SK-N-DZ (cell line): ENCODE data around the gene KIAA0930.

ENCODE experiments used
- DNase-seq: peaks from one replicate; pipeline ENCODE4 v3.0.0-alpha.2; 2015; ENCODE audit warnings: low spot score

Gene KIAA0930

DNA sequence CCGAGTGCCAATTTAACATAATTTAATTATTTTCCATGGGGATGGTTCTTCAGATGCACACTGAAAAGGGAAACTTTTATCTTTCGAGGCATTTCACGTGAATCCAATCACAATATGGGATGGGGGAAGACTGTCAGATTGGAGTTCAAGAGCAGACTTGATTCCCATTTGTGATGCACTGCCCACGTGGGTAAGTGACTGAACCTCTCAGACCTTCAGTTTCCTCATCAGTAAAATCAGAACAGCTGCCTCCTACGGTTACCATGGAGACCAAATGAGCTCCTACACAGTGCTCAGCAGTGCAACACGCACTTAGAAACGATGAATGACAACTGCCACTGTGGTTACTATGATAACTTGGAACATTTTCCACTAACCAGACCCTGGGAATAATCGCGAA is 21.7 kb downstream of the KIAA0930 start:
- peak; percentile 93 for DNase-seq

DNA sequence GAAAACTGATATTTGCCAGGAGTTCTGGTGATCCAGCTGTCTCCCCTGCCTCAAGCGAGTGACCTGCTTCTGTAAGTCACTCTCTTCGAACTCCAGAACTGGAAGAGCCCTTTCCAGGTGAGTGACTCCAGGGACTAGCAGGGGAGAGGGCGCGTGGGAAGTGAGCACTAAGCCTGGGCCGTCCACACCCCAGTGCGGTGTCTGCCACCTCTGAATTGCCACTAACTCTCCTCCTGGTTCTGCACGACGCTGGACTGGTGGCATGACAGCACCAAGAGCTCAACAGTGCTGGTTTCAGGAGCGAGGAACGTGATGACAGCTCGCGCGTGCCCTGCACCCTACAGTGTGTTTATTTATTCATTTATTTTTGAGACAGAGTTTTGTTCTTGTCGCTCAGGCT is 22.9 kb downstream of the KIAA0930 start:
- no peak for DNase-seq

DNA sequence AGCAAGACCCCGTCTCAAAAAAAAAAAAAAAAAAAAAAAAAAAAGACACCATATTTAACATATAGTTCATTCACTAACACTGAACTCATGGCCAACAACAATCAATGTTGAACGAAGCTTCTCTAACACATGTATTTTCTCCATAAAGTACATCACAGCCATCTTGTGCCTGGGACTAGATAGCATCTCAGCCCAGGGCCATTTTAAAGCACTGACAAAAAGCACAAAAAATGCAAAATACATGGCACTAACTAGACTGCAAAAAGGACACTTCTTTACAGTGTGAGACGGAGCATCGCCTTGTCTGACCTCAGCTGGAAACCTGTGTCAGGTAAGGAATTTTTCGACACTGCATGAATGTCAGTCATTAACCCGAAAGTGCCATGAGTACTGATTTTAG is 23.3 kb downstream of the KIAA0930 start:
- no peak for DNase-seq

DNA sequence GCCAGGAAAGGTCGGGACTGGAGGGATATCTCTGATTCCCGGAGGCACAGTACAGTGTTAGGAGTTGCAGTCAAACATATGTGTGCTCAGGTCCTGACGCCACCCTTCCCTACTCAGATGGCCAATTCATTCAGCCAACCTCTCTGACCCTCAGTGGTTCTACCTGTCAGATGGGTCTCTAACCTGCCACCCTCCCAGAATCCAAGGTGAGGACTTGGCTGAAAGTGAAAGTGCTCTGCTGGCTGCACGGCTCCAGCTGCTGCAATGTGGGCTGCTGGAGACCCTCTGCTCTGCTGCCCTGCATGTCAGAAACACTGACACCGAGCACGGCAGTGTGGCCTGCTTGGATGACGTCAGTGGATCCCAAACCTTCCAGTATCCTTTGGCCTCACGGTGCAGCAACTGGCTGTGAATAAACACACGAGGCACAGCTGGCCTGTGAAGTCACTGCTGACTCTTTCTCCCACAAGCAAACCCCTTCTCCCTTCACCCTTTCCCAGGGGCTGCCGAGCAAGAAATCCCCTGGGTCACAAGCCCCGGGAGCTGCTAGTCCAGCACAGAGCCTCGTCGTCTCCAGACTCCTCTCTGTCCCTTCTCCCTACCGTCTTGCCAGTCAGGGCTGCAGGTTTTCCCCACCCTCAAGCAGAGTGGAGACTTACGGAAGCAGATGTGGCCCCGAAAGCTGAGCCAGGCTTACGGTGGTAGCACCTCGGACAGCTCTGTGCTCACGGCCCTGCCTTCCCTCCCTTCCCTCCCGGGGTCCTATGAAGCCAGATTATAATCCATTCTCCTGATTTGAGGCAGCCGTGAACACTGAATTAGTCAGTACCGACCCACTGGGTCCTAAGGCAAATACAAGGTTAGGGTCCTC is 24.3 kb downstream of the KIAA0930 start:
- peak; percentile 67 for DNase-seq

DNA sequence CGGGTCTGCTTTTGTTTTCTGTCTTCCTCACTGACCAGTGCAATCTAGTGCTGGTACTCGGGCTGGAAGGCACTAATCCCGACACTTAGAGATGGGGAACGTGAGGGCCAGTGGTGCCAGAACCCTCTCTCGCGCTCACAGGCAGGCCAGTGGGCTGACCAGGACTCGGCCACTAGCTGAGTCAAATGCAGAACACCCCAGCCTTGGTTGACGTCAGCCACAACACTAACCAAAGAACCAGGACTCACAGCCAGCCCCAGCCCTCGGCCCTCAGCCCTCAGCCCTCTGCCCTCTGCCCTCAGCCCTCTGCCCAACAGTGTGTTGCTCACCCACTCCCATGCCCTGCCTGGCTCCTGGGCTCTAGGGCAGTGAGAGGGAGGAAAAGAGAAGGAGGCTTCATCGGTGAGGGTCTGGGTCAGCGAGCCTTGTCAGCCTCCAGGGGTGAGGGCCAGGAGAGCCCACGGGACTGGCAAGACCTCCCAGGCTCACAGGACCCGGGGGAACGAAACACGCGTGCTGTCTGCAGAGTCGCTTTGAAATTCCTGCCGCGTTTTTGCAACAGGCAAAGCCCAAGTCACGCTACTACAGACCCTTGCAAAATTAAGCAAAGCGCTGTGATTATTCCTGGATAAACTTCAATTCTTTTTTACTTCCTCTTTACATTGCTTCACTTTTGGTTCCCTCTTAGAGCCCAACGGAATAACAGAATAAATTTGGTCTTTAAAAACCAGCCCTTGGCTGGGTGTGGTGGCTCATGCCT is 27.5 kb downstream of the KIAA0930 start:
- DNase-seq: no peak

DNA sequence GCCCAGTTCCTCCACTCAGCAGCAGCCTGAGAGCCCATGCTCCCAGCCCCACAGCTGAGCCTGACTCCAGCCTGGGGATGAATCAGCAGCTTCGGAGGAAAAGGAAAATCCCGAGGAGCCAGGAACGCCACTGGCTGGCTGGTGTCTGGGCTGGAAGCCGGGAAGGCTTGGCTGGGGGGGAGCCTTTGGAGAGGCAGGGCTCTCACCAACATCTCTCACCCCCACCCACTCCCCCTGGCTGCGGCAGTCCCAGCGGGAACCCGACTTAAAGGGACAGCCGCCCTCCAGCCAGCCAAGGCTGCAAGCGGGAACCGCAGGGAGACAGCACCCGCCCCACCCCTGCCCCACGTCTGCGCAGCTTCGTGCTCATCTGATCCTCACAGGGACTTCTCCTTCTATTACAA is 28.4 kb downstream of the KIAA0930 start:
- peak; percentile 61 for DNase-seq

DNA sequence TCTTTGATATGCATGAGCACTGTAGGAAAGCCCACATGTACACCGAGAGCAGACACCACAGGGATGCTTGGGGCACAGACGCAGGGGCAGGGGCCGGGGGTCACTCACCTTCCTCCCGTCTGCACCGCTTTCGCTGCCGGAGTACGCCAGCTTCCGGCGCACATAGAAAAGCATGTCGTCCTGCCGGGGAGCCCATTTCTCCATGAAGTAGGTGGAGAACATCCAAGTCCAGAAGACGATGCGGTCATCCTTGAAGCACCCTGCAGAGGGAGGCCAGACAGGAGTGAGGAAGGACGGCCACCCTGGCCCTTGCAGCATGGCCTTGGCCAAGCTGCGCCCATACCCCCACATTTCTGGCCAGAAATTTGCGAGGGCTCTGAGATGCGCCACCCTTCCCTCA is 28.8 kb downstream of the KIAA0930 start:
- no peak for DNase-seq

DNA sequence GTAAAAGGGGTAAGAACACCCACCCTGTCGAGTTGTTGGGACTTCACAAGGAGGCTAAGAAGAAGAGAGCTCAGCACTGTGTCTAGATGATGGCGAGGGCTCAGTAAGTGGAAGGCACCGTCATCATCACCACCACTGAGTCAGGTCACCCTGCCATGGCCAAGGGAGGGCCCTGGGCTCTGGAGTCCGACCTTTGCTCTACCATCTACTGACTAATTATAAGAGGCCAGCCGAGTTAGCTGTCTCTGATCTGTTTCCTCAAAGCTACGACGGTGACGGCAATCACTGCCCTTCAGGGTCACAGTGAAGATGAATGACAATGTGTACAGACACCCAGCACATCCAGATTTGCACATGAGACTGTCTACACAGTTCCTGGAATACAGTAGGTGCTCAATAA is 29.3 kb downstream of the KIAA0930 start:
- no peak for DNase-seq

DNA sequence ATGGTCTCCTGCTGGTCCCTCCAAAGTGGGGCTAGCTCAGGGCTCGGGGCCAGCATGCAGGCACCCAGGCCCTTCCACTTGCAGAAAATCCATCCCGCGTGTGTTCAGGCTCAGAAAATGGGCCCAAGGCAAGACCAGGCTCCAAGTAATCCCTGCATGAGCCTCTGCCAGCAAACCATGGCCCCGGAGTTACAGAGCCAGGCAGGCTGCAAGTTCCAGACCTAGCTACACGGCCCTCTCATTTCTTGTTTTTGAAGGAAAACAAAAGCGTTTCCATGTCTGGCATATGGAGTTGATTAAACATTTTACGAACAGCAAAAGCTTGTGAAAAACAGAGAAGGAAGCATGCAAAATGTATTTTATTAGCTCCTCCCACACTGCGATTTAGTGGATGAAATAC is 29.7 kb downstream of the KIAA0930 start:
- no peak for DNase-seq

DNA sequence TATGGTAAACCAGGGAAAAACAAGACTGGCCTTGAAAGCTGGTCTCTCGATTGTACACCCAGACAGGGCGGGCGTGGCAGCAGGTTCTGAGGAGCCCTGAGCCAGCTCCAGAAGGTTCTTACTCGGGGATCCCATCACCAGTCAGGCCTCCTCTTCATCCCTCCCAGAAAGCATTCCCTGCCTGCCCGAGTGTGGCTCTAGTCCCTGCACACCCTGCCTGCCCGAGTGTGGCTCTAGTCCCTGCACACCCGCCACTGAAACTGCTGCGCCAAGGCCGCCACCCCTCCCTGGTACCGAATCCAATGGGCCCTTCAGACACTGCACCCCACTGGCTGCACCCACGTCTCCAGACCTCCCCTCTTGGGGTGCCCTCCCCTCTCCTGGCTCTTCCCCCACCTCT is 30.1 kb downstream of the KIAA0930 start:
- DNase-seq: no peak

DNA sequence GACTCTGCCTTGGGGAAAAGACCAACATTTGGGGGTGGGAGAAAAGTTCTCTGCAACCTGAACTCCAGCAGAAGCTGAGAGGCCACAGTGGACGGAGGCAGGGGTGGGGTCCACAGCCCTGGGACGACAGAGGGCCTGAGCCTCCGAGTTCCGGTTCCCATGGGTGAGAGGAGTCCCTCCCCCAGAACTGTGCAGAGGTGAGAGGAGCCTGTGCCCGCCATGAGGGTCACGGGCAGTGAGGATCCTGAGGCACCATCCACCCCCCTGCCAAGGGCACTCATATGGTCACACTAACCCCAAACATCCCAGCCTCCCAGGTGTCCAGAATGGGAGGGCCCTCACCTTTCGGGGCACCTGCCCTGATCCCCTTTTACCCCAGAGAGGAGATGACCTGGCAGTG is 30.5 kb downstream of the KIAA0930 start:
- no peak for DNase-seq

DNA sequence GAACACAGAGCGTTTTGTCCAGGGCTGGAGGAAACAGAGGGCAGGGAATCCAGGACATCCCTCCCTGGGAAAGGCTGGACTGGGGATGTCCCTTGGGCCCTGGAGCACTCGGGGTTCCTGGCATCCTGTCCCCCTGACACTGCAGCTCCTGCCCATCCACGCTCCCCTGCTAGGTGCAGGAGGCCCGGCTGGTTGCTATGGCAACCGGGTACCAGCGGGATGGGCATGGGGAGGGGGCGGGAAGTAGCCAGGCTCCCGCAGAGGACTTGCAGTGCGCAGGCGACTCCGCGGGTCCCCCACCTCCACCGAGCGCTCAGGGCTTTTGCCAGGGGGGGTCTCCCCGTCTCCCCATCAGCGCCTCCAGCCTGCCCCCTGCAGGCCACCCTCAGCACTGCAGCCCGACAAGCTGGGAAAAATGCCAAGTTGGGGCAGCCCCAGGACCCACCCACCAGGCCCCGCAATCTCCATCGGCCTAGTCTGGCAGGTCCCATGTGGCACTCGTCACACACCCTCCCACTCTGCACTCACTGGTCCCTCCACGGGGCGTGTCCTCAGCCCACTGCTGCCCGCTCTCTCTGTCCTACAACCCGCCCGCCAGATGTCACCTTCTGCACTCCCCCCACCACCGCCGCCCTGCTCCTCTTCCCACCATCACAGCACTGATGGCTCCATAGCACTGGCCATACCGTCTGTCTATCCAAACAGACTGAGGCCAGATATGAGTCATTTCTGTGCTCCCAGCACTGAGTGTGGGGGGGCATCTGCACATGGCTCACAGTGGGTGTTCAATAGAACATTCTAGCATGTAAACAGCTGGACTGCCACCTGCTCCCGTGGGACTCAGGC is 31.5 kb downstream of the KIAA0930 start:
- peak; percentile 49 for DNase-seq

DNA sequence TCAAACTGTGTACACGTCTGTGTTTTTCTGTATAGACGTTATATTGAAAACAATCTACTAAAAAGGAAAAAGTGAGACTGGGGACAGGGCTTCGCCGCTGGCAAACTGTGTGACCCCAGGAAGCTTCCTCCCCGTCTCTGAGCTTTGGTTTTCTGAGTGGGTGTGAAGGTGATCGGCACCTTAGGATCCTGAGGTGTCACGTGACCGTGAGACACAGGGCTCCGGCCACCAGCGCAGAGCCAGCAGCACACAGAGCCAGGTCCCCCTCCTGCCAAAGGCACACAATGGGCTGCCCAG is 32.0 kb downstream of the KIAA0930 start:
- DNase-seq: no peak

DNA sequence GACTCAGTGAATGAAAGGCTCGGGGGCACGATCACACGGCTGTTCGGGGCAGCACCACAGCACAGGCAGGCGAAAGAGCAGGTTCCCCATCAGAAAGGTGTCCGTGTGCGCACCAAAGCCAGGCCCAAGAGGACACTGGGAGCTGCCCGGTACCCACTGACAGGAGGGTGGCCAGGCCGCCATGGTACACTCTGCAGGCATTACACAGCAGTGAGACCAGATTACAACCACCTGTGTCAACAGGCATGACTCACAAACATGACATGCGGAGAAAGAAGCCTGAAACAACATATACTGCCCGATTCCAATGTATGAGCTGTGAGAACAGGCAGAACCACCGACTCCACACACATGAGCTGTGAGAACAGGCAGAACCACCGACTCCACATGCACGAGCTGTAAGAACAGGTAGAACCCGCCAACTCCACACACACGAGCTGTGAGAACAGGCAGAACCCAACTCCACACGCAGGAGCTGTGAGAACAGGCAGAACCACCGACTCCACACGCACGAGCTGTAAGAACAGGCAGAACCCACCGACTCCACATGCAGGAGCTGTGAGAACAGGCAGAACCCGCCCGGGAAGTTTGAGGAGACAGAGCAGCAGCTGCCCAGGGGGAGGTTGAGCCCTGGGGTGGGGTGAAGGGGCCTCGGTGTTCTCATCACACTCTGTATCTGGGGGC is 32.6 kb downstream of the KIAA0930 start:
- DNase-seq: no peak

DNA sequence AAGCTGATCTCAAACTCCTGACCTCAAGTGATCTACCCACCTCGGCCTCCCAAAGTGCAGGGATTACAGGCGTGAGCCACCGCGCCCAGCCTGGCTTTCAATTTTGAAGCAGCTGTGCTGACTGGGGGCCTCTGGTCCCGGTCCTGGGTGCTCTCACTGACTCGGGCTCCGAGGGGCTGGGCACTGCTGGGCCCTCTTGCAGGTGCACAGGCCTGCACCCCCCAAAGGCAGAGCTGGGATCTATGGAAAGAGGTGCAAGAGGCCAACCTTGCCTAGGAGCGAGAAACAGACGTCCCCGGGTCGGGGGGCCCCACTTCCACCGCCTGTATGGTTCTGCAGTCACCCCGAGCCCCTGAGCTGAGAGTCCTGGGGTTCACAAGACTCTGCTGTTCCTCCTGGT is 33.2 kb downstream of the KIAA0930 start:
- no peak for DNase-seq

DNA sequence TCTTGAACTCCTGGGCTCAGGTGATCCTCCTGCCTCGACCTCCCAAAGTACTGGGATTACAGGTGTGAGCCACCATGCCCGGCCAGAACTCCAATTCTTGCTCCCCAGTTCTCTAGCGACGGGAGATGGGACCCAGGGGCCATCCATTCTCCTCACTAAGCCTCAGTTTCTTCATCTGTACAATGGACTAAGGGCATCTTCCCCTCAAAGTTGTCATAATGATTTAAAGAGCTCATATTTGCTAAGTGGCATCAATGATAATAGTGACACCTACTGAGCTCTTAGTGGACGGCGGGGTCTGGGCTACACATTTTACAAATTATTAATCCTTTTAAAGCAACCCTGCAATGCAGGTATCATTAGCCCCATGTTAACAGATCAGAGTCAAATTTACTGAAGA is 34.5 kb downstream of the KIAA0930 start:
- DNase-seq: no peak

DNA sequence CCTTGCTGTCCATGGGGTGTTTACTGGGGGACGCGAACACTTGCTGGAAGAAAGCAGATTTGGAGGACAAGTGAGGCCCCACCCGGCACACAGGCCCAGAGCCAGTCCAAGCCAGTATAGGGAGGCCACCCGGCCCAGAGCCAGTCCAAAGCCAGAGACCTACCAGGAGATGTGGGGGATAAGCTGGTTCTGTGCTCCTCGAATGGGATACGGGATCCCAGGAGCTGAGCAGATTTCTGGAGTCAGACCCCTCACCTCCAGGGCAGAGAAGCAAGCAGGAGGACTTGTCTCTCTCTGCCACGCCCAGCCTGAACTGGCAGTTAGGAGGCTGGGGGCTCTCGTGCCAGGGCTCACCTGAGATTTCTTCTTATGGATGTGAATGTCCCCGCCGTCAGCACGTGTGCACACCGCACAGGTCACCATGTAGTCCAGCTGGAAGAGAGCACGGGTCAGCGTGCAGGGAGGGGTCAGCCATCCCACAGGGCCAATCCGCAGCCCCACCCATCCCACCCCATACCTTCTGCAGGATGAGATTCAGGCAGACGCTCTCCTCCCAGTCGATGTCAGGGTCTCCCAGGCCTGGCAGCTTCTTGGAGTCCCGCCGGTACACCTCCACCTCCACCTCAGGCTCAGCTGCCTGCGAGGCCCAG is 35.3 kb downstream of the KIAA0930 start:
- DNase-seq: no peak

DNA sequence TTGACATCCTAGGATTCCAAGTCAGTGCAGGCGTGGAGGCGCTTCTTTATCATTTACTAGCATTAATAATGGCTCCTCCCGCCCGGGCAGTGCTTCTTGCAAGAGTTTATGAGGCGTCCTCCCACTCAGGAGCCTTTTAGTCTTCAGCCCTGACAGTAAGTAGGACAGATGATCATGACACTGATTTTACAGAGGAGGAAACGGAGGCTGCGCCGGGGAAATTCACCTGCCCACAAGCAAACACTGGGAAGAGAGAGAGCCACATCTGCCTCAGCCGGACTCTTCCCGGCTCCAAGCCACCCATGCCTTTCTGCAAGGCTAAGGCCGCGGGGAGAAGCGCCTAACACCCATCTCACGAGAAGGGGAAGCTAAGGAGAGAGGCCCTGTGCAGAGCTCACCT is 35.9 kb downstream of the KIAA0930 start:
- DNase-seq: no peak

DNA sequence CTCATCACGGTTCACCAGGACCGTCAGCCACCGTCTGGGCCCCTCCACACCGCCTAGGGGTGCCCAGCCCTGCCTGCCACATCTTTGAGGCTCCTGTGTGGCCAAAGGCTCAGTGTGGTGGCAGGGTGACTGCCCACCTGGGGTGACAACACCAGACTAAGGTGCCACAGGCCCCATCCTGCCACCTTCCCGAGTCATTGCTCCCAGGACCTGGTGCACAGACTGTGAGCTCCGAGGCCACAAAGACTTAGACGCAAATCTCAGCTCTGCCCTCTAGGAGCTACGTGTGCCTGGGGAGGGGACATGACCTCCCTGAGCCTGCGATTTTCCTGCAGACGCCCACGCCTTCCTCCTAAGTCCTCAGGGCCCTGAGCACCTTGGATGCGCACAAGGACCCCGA is 36.5 kb downstream of the KIAA0930 start:
- DNase-seq: no peak

DNA sequence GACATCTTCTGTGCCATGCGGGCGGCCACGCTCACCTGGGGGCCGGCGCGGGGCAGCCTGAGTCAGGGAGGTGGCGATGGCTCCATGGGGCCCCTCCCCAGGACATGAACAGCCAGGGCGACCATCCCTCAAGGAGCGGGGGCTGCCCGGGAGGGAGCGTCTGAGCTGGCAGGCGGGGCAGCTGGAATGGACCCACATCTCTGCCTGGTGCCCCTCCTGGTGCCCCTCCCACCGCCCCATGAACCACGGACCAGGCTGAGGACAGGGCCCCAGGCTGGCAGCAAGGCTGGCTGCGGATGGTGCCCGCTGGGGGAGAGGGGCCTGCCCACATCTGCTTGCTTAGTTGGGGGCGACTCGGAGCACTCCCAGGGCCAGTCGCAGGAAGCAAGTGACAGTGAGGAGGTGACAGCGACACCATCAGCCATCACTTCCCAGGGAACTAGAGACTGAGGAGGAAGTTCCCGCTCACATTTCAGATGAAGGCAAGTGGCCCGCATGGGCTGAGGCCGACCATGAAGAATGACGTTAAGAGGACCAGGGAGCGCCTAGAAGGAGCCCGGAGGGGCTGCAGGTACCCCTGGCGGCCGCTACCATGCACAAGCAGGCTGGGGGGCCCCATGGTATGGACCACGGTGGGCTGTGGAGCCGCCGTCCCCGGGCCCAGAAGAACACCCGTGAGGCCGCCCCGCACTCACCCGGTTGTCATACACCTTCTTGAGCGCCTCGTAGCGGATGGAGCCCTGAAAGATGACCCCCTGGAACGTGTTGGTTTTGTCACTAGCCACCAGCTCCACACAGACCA is 37.3 kb downstream of the KIAA0930 start:
- no peak for DNase-seq
